OCI-LY3 (cell line): ENCODE measurements around the gene CCDC112.

ENCODE experiments used
- EZH2phosphoT487 ChIP-seq: fragments of 200-600 bp; shearing (Covaris generic); IDR thresholded peaks from 2 replicates; pipeline ENCODE4 v1.6.1; 2018; ENCODE audit warnings: antibody characterized with exemption, mixed run types, low read depth
- TF ChIP-seq, protein P1 (sequence below): fragments of 200-600, 300-600 bp; sonication (generic); IDR thresholded peaks from 2 replicates; pipeline ENCODE4 v1.5.1; 2014; ENCODE audit warnings: antibody characterized with exemption, low read length, low read depth

DNA sequence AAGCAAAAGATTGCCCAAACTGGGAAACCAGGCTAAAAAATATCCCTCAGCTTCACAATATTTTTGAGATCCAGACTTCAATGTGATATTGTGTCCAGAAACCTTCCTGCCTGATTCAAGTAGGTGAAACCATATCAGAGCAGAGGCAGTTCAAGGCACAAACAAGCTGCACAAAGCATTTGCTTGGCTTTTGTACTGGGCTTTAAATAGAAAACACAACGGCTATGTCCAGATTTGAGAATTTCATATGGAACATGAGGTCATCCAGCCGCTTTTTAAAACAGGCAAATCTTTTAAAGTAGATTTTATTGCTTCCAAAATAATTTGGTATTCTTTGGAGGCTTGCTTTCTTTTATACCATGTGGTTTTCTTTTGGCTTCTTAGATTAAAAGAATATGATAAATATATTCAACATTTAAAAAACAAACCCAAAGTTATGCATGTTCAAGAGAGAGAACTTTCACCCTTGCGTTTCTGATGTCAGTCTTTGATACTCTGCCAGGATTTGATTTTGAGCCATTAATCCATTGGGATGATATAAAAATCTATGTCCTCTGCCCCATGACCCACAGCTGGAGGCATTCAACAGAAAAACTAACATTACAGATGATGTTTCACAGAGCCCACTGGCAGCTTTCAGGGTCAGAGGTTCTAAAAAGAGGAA lies 29.0 kb upstream of the CCDC112 start:
- no peak for TF ChIP-seq EZH2phosphoT487
- TF ChIP-seq, protein P1, sequence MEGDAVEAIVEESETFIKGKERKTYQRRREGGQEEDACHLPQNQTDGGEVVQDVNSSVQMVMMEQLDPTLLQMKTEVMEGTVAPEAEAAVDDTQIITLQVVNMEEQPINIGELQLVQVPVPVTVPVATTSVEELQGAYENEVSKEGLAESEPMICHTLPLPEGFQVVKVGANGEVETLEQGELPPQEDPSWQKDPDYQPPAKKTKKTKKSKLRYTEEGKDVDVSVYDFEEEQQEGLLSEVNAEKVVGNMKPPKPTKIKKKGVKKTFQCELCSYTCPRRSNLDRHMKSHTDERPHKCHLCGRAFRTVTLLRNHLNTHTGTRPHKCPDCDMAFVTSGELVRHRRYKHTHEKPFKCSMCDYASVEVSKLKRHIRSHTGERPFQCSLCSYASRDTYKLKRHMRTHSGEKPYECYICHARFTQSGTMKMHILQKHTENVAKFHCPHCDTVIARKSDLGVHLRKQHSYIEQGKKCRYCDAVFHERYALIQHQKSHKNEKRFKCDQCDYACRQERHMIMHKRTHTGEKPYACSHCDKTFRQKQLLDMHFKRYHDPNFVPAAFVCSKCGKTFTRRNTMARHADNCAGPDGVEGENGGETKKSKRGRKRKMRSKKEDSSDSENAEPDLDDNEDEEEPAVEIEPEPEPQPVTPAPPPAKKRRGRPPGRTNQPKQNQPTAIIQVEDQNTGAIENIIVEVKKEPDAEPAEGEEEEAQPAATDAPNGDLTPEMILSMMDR = no peak
